GM06990 (cell line): ENCODE measurements around the gene ZNF331.
"Not testable (repeated sequence)": the region's sequence is repeated elsewhere in the genome, so short reads cannot be mapped to it uniquely, and the experiment has no call there.

Source experiments
- DNase-seq: peaks from one replicate; pipeline ENCODE4 v3.0.0-alpha.2; 2011; ENCODE audit not compliant: insufficient read length; ENCODE audit errors: extremely low read depth
- H3K27me3 ChIP-seq: replicated peaks from 2 replicates; pipeline ENCODE4 v1.6.0; 2011; ENCODE audit warnings: low read length; ENCODE audit not compliant: control insufficient read depth, insufficient read depth
- H3K36me3 ChIP-seq: 2 replicates; pipeline ENCODE4 v1.5.1; 2011; ENCODE audit warnings: low read length; ENCODE audit not compliant: control insufficient read depth, insufficient read depth
- H3K4me3 ChIP-seq: replicated peaks from 2 replicates; pipeline ENCODE4 v1.5.1; 2011; ENCODE audit warnings: low read depth, mild to moderate bottlenecking, control low read depth, low read length
- TF ChIP-seq, protein P1 (sequence below): IDR thresholded peaks from 2 replicates; pipeline ENCODE4 v1.5.1; 2011; ENCODE audit warnings: low read length, control low read depth, mild to moderate bottlenecking, inconsistent platforms; ENCODE audit not compliant: insufficient read depth, poor library complexity, severe bottlenecking

ZNF331 gene

DNA sequence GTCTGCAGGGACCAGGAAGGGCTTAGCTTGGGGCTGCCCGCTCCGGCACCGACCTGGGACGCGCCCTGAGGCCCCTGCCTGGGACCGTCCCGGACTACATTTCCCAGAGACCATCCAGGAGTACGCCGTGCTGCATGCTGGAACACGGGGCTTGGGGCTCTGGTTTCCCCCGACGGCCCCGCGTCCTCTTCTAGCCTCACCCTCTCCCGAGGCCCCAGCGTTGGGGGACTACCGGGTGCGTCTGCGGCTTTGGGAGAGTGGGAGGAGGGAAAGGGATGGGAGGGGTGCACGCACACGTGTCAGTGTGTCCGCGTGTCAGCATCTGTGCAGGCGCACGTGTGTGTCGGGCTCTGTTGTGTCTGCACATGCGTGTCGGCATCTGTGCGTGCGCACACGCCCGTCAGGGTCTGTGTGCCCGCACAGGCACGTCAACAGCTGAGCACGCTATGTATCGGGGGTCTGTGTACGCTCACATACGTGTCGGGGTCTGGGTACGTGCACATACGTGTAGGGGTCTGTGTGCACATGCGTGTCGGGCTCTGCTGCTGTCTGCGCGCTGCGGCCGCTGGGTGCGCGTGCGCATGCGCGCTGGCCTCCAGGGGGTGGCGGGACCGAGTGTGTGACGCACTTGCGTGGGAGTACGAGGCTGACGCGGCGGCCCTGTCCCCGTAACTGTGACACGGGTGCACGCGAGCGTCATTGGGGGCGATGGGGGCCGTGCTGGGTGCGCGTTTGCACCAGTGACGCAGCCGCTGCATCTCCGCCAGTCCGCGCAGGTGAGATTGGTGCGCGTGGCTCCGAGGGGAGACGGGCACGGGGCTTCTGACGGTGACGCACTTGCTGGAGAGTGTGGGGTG lies at the start of gene ZNF331:
ZNF331 (plus strand) TSS at position 625 of the 857 bp plus-strand sequence. CDS start 31,232 bp downstream, outside the sequence.
- TF ChIP-seq, protein P1, sequence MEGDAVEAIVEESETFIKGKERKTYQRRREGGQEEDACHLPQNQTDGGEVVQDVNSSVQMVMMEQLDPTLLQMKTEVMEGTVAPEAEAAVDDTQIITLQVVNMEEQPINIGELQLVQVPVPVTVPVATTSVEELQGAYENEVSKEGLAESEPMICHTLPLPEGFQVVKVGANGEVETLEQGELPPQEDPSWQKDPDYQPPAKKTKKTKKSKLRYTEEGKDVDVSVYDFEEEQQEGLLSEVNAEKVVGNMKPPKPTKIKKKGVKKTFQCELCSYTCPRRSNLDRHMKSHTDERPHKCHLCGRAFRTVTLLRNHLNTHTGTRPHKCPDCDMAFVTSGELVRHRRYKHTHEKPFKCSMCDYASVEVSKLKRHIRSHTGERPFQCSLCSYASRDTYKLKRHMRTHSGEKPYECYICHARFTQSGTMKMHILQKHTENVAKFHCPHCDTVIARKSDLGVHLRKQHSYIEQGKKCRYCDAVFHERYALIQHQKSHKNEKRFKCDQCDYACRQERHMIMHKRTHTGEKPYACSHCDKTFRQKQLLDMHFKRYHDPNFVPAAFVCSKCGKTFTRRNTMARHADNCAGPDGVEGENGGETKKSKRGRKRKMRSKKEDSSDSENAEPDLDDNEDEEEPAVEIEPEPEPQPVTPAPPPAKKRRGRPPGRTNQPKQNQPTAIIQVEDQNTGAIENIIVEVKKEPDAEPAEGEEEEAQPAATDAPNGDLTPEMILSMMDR = peak; percentile 23
- Histone ChIP-seq H3K4me3 (peak within 1 kb of the TSS; percentile 81), H3K36me3 (no peaks in the 10 kb centered on the region; the same call in 1 of the 2 replicates), H3K27me3 (no peaks in the 10 kb centered on the region)
- DNase-seq = peak; percentile 95

GRCh38 chr19:53492153-53492552 lies 45.8 kb upstream of the ZNF331 start:
- Histone ChIP-seq H3K36me3 (peaks cover 6% of the 10 kb centered on the region), H3K27me3 (no peaks in the 10 kb centered on the region), H3K4me3 (no peak overlapping the region)
- no peak for DNase-seq
- TF ChIP-seq, protein P1 = no peak

GRCh38 chr19:53497311-53498023 lies 40.5 kb upstream of the ZNF331 start:
- H3K4me3 ChIP-seq, H3K36me3 ChIP-seq, DNase-seq, H3K27me3 ChIP-seq: not testable (repeated sequence)

GRCh38 chr19:53498024-53498395 lies 39.9 kb upstream of the ZNF331 start:
- DNase-seq, H3K27me3 ChIP-seq, H3K4me3 ChIP-seq: not testable (repeated sequence)

GRCh38 chr19:53503151-53503550 lies 34.8 kb upstream of the ZNF331 start:
- not testable (repeated sequence) for DNase-seq, H3K36me3 ChIP-seq, H3K4me3 ChIP-seq, H3K27me3 ChIP-seq

More at GRCh38 chr19:53498024-53498395, 39.9 kb upstream of the ZNF331 start:
- H3K36me3 ChIP-seq = not testable (repeated sequence)

DNA sequence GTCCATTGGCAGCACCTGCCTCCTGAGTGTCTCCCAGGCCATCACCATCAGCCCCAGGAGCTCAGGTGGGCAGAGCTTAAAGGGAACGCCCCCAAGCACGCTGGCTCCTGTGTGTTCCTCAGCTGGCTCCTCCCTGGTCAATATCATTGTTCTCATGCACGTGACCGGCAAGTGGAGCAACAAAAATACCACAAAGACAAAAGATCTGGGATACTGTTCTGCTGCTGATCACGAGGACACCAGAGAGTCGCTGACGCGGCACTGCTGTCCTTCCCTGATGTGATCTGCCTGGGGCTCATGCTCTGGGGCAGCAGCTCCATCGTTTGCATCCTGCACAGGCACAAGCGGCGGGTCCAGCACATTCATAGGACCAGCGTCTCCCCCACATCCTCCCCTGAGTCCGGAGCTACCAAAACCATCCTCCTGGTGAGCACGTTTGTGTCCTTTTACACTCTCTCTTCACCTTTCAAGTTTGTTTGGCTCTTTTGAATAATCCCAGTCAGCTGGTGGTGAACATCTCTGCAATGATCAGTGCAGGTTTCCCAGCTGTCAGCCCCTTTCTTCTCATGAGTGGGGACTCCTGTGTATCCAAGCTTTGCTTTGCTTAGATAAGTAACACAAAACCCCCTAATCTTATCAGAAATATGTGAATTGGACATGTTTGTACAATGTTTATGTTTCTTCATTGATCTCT lies 34.1 kb upstream of the ZNF331 start:
- not testable (repeated sequence) for DNase-seq, H3K36me3 ChIP-seq, H3K27me3 ChIP-seq, H3K4me3 ChIP-seq

- DNase-seq, H3K27me3 ChIP-seq, H3K4me3 ChIP-seq, H3K36me3 ChIP-seq: not testable (repeated sequence)
Observed at GRCh38 chr19:53504365-53504703, 33.6 kb upstream of the ZNF331 start.

GRCh38 chr19:53504885-53505284 lies 33.1 kb upstream of the ZNF331 start:
- Histone ChIP-seq H3K4me3 (no peak overlapping the region), H3K36me3 (no peaks in the 10 kb centered on the region), H3K27me3 (no peaks in the 10 kb centered on the region)
- DNase-seq = no peak
- TF ChIP-seq, protein P1 = no peak
